Brain microvascular endothelial cell (primary cell): Measurements from ENCODE around the gene KLHL26.

Source experiments
- DNase-seq: peaks from one replicate; pipeline ENCODE4 v3.0.0-alpha.2; 2020
- H3K27ac ChIP-seq: fragments of 250-450 bp; sonication (Bioruptor Pico); 2 replicates; pipeline ENCODE4 v1.5.1; 2020; ENCODE audit warnings: mild to moderate bottlenecking, moderate library complexity
- H3K27me3 ChIP-seq: fragments of 250-450 bp; sonication (Bioruptor Pico); replicated peaks from 2 replicates; pipeline ENCODE4 v1.5.1; 2020; ENCODE audit warnings: mild to moderate bottlenecking
- H3K36me3 ChIP-seq: fragments of 250-450 bp; sonication (Bioruptor Pico); replicated peaks from 2 replicates; pipeline ENCODE4 v1.5.1; 2020; ENCODE audit warnings: mild to moderate bottlenecking
- H3K4me3 ChIP-seq: 2 replicates; pipeline ENCODE4 v1.5.1; 2011; ENCODE audit warnings: low read depth, mild to moderate bottlenecking, control low read depth, low read length, moderate library complexity
- in situ Hi-C: cut with HindIII; loops from 2 replicates; pipeline ENCODE4 v1.10.0; 2017; ENCODE audit warnings: low sequenced_read_pairs, low pct_ligation_motif_present
- TF ChIP-seq, protein P1 (sequence below): IDR thresholded peaks from 2 replicates; pipeline ENCODE4 v1.5.1; 2011; ENCODE audit warnings: low read depth, mild to moderate bottlenecking, moderate library complexity, low read length, control low read depth, inconsistent platforms; ENCODE audit errors: missing control alignments

Gene KLHL26

GRCh38 chr19:18651733-18652132 is 14.9 kb downstream of the KLHL26 start:
- in situ Hi-C loops: no loop called here
- H3K27me3 ChIP-seq: no peaks in the 10 kb centered on the region
- H3K27ac ChIP-seq: no peak overlapping the region
- no peak overlapping the region for H3K4me3 ChIP-seq
- TF ChIP-seq, protein P1, sequence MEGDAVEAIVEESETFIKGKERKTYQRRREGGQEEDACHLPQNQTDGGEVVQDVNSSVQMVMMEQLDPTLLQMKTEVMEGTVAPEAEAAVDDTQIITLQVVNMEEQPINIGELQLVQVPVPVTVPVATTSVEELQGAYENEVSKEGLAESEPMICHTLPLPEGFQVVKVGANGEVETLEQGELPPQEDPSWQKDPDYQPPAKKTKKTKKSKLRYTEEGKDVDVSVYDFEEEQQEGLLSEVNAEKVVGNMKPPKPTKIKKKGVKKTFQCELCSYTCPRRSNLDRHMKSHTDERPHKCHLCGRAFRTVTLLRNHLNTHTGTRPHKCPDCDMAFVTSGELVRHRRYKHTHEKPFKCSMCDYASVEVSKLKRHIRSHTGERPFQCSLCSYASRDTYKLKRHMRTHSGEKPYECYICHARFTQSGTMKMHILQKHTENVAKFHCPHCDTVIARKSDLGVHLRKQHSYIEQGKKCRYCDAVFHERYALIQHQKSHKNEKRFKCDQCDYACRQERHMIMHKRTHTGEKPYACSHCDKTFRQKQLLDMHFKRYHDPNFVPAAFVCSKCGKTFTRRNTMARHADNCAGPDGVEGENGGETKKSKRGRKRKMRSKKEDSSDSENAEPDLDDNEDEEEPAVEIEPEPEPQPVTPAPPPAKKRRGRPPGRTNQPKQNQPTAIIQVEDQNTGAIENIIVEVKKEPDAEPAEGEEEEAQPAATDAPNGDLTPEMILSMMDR: no peak
- DNase-seq: no peak
- H3K36me3 ChIP-seq: no peaks in the 10 kb centered on the region

DNA sequence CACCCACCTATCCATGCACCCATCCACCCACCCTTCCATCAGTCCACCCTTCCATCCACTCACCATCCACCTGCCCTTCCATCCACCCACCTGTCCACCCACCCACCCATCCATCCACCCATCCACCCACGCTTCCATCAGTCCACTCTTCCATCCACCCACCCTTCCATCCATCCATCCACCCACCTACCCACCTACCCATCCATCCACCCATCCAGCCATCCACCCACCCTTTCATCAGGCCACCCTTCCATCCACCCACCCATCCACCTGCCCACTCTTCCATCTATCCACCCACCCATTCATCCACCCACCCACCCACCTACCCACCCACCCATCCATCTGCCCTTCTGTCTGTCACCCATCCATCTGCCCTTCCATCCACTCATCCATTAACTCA is 17.0 kb downstream of the KLHL26 start:
- H3K4me3 ChIP-seq: no peak overlapping the region
- H3K27ac ChIP-seq: no peak overlapping the region
- TF ChIP-seq, protein P1: no peak
- in situ Hi-C loops: no loop called here
- H3K36me3 ChIP-seq: no peaks in the 10 kb centered on the region
- no peak for DNase-seq
- no peaks in the 10 kb centered on the region for H3K27me3 ChIP-seq

- TF ChIP-seq, protein P1: no peak
- H3K27me3 ChIP-seq: no peaks in the 10 kb centered on the region
- H3K36me3 ChIP-seq: no peaks in the 10 kb centered on the region
- H3K4me3 ChIP-seq: no peak overlapping the region
- DNase-seq: no peak
- in situ Hi-C loops: no loop called here
- H3K27ac ChIP-seq: no peak overlapping the region
Observed at GRCh38 chr19:18654469-18654868, 17.6 kb downstream of the KLHL26 start.

DNA sequence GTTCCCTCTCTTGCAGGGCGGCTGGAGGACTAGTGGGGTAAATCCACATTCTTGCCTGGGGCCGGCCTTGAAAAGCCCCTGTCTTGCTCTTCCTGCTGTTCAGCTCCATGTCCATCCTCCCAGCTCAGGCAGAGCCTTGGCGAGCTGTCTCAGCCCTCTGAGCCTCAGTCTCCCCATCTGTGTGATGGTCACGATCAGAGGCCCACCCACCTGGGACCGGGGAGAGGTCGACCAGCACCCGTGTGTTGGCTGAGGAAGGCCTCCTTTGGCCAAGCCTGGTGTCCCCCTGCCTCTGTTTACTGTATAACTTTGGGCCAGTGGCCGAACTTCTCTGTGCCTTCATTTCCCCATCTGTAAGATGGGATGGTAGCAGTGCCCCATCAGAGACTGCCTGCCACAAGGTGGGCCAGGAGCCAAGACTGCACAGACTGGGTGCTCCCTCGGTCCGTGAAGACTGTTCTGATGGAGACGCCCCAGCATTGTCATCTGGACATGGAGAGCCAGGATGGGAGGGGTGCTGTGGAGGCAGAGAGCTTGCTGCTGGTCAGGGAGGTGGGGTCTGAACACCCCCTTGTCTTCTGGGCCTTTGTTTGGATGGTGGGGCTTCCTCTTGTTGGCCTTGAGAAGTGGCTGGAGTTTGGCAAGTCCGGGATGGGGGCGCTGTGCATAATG is 18.5 kb downstream of the KLHL26 start:
- TF ChIP-seq, protein P1: no peak
- Histone ChIP-seq H3K4me3 (no peak overlapping the region), H3K27me3 (no peaks in the 10 kb centered on the region), H3K36me3 (no peaks in the 10 kb centered on the region), H3K27ac (no peak overlapping the region)
- DNase-seq: no peak
- in situ Hi-C loops: no loop called here

GRCh38 chr19:18656337-18657086 is 19.7 kb downstream of the KLHL26 start:
- DNase-seq: no peak
- H3K27ac ChIP-seq: no peak overlapping the region
- H3K27me3 ChIP-seq: no peaks in the 10 kb centered on the region
- TF ChIP-seq, protein P1: no peak
- no peak overlapping the region for H3K4me3 ChIP-seq
- in situ Hi-C loops: no loop called here
- no peaks in the 10 kb centered on the region for H3K36me3 ChIP-seq
